Mesenchymal stem cell (in vitro differentiated cells and primary cell): ENCODE measurements around the gene SIK3.

Experiments used
- DNase-seq: peaks from one replicate; pipeline ENCODE4 v3.0.0-alpha.2; 2013
- H2AFZ ChIP-seq: one replicate; pipeline ENCODE4 v1.6.1; 2013; ENCODE audit warnings: low read depth, mild to moderate bottlenecking, control low read depth, inconsistent platforms, low read length, moderate library complexity
- H2AK5ac ChIP-seq: 2 replicates; pipeline ENCODE4 v1.6.1; 2013; ENCODE audit warnings: low read length, moderate library complexity, mild to moderate bottlenecking, inconsistent platforms; ENCODE audit not compliant: severe bottlenecking
- H2BK120ac ChIP-seq: one replicate; pipeline ENCODE4 v1.6.1; 2013; ENCODE audit warnings: low read depth, mild to moderate bottlenecking, inconsistent platforms, low read length, moderate library complexity
- H2BK12ac ChIP-seq, 2 experiments: one replicate each; pipeline ENCODE4 v1.6.1; 2013; ENCODE audit warnings: inconsistent platforms in 2 of 2, low read length in 2 of 2, mild to moderate bottlenecking in 2 of 2, moderate library complexity in 2 of 2, control low read depth in 1 of 2
- H2BK15ac ChIP-seq: one replicate; pipeline ENCODE4 v1.6.1; 2013; ENCODE audit warnings: mild to moderate bottlenecking, low read depth, inconsistent platforms; ENCODE audit not compliant: poor library complexity, severe bottlenecking
- H2BK5ac ChIP-seq: 2 replicates; pipeline ENCODE4 v1.6.1; 2013; ENCODE audit warnings: low read depth, mild to moderate bottlenecking, low read length, control low read depth, inconsistent platforms; ENCODE audit not compliant: poor library complexity, severe bottlenecking
- H3K14ac ChIP-seq, 2 experiments: one replicate each; pipeline ENCODE4 v1.6.1; 2013; ENCODE audit warnings: inconsistent platforms in 2 of 2, low read length in 2 of 2, control low read depth in 1 of 2, mild to moderate bottlenecking in 1 of 2, moderate library complexity in 1 of 2
- H3K18ac ChIP-seq, 2 experiments: one replicate each; pipeline ENCODE4 v1.6.1; 2013; ENCODE audit warnings: inconsistent platforms in 2 of 2, low read length in 2 of 2, control low read depth in 1 of 2, low read depth in 1 of 2, mild to moderate bottlenecking in 1 of 2
- H3K23ac ChIP-seq, 2 experiments: one replicate each; pipeline ENCODE4 v1.6.1; 2013; ENCODE audit warnings: inconsistent platforms in 2 of 2, low read length in 2 of 2, mild to moderate bottlenecking in 2 of 2, moderate library complexity in 2 of 2, control low read depth in 1 of 2
- H3K27ac ChIP-seq: 2 replicates; pipeline ENCODE4 v1.5.1; 2013; ENCODE audit warnings: mild to moderate bottlenecking, moderate library complexity, low read length, control low read depth, inconsistent platforms; ENCODE audit not compliant: poor library complexity, severe bottlenecking
- H3K27me3 ChIP-seq, 2 experiments: 2 replicates each; pipeline versions ENCODE4 v1.6.1 to v1.7.0; 2013; ENCODE audit warnings: low read length in 2 of 2, mild to moderate bottlenecking in 2 of 2, moderate library complexity in 2 of 2, control low read depth in 1 of 2, inconsistent platforms in 1 of 2; ENCODE audit not compliant: control insufficient read depth in 1 of 2, insufficient read depth in 1 of 2
- H3K36me3 ChIP-seq, 2 experiments: 2 replicates each; pipeline versions ENCODE4 v1.6.1 to v1.7.0; 2013; ENCODE audit warnings: low read length in 2 of 2, control low read depth in 1 of 2, inconsistent platforms in 1 of 2, low read depth in 1 of 2, mild to moderate bottlenecking in 1 of 2; ENCODE audit not compliant: insufficient read depth in 2 of 2, control insufficient read depth in 1 of 2
- H3K4ac ChIP-seq, 2 experiments: one replicate each; pipeline ENCODE4 v1.6.1; 2013; ENCODE audit warnings: inconsistent platforms in 2 of 2, low read length in 2 of 2, mild to moderate bottlenecking in 2 of 2, moderate library complexity in 2 of 2, control low read depth in 1 of 2, low read depth in 1 of 2
- H3K4me1 ChIP-seq: 2 replicates; pipeline ENCODE4 v1.6.1; 2013; ENCODE audit warnings: low read depth, low read length, control low read depth; ENCODE audit not compliant: control insufficient read depth, insufficient read depth
- H3K4me2 ChIP-seq: 2 replicates; pipeline ENCODE4 v1.6.1; 2013; ENCODE audit warnings: low read length, mild to moderate bottlenecking, inconsistent platforms; ENCODE audit not compliant: poor library complexity, severe bottlenecking
- H3K4me3 ChIP-seq, 2 experiments: 2 replicates each; pipeline versions ENCODE4 v1.5.1 to v1.7.0; 2013; ENCODE audit warnings: low read length in 2 of 2, mild to moderate bottlenecking in 2 of 2, control low read depth in 1 of 2, low read depth in 1 of 2; ENCODE audit not compliant: insufficient read depth in 1 of 2
- H3K79me1 ChIP-seq: replicated peaks from 2 replicates; pipeline ENCODE4 v1.6.1; 2013; ENCODE audit warnings: mild to moderate bottlenecking, control low read depth, low read length, inconsistent platforms; ENCODE audit not compliant: poor library complexity, severe bottlenecking
- H3K9ac ChIP-seq: 2 replicates; pipeline ENCODE4 v1.7.0; 2013; ENCODE audit warnings: mild to moderate bottlenecking, low read length, moderate library complexity
- H3K9me3 ChIP-seq: 2 replicates; pipeline ENCODE4 v1.7.0; 2013; ENCODE audit warnings: mild to moderate bottlenecking, low read length; ENCODE audit not compliant: control insufficient read depth
- H4K8ac ChIP-seq: one replicate; pipeline ENCODE4 v1.6.1; 2013; ENCODE audit warnings: inconsistent platforms, mild to moderate bottlenecking, low read length, moderate library complexity
- H4K91ac ChIP-seq: one replicate; pipeline ENCODE4 v1.6.1; 2013; ENCODE audit warnings: mild to moderate bottlenecking, low read length, inconsistent platforms
- WGBS: methylation state at CpG from one replicate; pipeline ENCODE4 v1.1.7; 2013; ENCODE audit warnings: mixed read lengths; 5-methylcytosine and 5-hydroxymethylcytosine counted together

The SIK3 gene

DNA sequence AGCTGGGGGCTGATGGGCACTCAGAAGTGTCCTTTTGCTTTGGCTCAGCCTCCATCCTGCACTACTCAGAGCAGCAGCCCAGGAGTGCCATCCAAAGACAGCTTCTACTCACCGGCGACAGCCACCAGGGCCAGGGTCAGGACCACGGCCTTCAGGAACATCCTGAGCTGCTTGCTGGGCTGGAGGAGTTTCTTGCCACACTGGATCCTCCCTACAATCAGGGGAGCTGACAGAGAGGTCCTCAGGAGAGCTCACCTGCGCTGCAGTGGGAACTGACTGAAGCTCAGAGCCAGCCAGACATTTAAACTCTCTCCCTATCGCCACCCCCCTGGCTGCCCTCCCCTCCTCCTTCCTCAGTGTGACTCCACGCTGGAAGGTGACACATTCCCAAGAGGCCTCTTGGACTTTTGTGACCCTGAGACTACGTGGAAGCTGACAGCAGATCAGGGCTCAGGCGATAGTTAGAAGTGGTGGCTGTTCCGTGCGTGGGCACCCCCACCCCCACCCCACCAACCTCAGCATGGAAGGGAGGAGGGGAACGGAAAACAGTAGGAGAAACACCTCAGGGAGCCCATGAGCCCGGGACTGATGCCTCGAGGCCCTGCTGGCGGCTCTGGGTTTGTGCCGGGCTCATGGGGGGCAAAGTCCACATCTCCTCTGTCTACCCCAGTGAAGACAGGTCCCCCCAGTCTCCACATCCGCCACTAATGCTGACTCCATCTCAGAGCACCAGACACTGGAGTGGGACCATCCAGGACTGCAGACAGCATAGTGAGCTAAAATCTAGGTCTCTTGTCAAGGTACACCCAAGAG, 275.0 kb downstream of the SIK3 start, which contains the start of gene APOA4:
APOA4 (minus strand) TSS at position 274 of the 813 bp plus-strand sequence; CDS start at position 161, 113 bp downstream.
- no peak for DNase-seq
- H3K4me2 ChIP-seq: no peak within 1 kb of the TSS
- no peaks in the 10 kb centered on the region for H3K9me3 ChIP-seq
- no peak within 1 kb of the TSS for H2BK15ac ChIP-seq
- peaks cover 0 to 8% of the 10 kb centered on the region in 2 experiments for H3K36me3 ChIP-seq
- no peak within 1 kb of the TSS for H3K14ac ChIP-seq
- no peak within 1 kb of the TSS for H3K18ac ChIP-seq
- no peak within 1 kb of the TSS for H3K27ac ChIP-seq
- H3K23ac ChIP-seq: no peak within 1 kb of the TSS
- no peak within 1 kb of the TSS for H2AK5ac ChIP-seq
- H4K8ac ChIP-seq: peak within 1 kb of the TSS; percentile 7
- peaks cover 2% of the 10 kb centered on the region for H3K4me1 ChIP-seq
- H4K91ac ChIP-seq: no peak within 1 kb of the TSS
- WGBS: 84% methylated on average over 15 of the region's 16 CpGs
- H3K4me3 ChIP-seq: no peak within 1 kb of the TSS
- H3K79me1 ChIP-seq: no peaks in the 10 kb centered on the region
- H3K4ac ChIP-seq: no peak within 1 kb of the TSS
- peaks cover 0 to 34% of the 10 kb centered on the region in 2 experiments for H3K27me3 ChIP-seq
- H2AFZ ChIP-seq: peak within 1 kb of the TSS; percentile 5
- H2BK5ac ChIP-seq: no peak within 1 kb of the TSS
- H2BK12ac ChIP-seq: no peak within 1 kb of the TSS
- H2BK120ac ChIP-seq: no peak within 1 kb of the TSS
- no peak within 1 kb of the TSS for H3K9ac ChIP-seq

DNA sequence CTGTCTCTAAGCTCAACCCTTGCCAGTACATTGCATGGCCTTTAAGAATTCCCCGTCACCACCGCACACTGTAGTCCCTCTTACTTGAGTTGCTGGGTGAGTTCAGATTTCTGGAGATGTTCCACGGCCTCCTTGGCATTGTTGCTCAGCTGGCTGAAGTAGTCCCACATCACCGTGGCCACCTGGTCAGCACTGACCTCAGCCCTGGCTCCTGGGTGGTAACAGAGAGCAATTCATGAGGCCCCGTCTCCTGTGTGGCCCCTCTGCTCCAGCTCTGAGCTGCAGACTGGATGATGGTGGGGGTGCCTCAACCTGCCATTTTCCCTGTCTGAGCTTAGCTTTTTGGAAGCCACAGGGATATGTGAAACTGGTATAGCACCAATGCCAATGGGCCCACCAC, 275.7 kb downstream of the SIK3 start:
- no peak overlapping the region for H3K14ac ChIP-seq
- no peaks in the 10 kb centered on the region for H3K9me3 ChIP-seq
- H3K18ac ChIP-seq: no peak overlapping the region
- H2BK12ac ChIP-seq: no peak overlapping the region
- H2AK5ac ChIP-seq: no peak overlapping the region
- H2BK5ac ChIP-seq: no peak overlapping the region
- no peak overlapping the region for H3K4ac ChIP-seq
- H3K4me3 ChIP-seq: no peak overlapping the region
- peaks cover 2% of the 10 kb centered on the region for H3K4me1 ChIP-seq
- peaks cover 0 to 8% of the 10 kb centered on the region in 2 experiments for H3K36me3 ChIP-seq
- no peak overlapping the region for H3K4me2 ChIP-seq
- 75% methylated on average over 5 of the region's 5 CpGs for WGBS
- no peak for DNase-seq
- H4K91ac ChIP-seq: no peak overlapping the region
- no peak overlapping the region for H3K9ac ChIP-seq
- no peak overlapping the region for H2BK15ac ChIP-seq
- no peak overlapping the region for H3K27ac ChIP-seq
- no peaks in the 10 kb centered on the region for H3K79me1 ChIP-seq
- H2AFZ ChIP-seq: no peak overlapping the region
- H4K8ac ChIP-seq: no peak overlapping the region
- peaks cover 0 to 34% of the 10 kb centered on the region in 2 experiments for H3K27me3 ChIP-seq
- no peak overlapping the region for H2BK120ac ChIP-seq
- H3K23ac ChIP-seq: no peak overlapping the region

DNA sequence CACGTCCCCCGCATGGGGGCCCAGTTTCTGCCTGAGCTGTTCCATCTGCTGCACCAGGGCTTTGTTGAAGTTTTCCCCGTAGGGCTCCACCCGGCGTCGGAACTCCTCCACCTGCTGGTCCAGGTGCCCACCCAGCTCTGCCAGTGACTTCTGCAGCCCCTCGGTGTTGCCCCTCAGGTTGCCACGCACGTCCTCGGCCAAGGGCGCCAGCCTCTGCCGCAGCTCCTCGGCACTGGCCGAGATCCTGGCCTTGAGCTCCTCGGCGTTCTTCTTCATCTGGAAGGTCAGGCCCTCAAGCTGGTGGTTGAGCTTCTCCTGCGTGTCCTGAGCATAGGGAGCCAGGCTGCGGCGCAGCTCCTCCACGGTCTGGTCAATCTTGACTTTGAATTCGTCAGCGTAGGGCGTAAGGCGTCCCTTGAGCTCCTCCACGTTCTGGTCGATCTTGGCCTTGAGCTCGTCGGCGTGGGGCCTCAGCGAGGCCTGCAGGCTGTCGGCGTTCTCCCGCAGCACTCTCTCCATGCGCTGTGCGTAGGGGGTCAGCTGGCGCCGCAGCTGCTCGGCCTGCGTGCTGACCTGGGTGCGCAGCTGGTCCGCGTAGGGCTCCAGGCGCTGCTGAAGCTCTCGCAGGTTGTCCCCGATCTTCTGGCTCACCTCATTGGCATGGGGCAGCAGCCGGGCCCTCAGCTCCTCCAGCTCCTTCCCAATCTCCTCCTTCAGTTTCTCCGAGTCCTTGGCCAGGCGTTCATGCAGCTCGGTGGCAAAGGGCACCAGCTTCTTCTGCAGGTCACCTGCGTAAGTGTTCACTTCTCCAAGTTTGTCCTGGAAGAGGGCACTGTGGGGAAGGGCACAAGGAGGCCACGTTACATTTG, 276.9 kb downstream of the SIK3 start:
- DNase-seq: no peak
- Histone ChIP-seq H3K14ac (no peak overlapping the region), H3K18ac (no peak overlapping the region), H2AK5ac (no peak overlapping the region), H2BK5ac (no peak overlapping the region), H2BK12ac (no peak overlapping the region), H3K4me3 (no peak overlapping the region), H3K9ac (no peak overlapping the region), H4K8ac (no peak overlapping the region), H3K79me1 (no peaks in the 10 kb centered on the region), H2BK15ac (no peak overlapping the region), H2BK120ac (no peak overlapping the region), H2AFZ (no peak overlapping the region), H3K27ac (no peak overlapping the region), H3K4ac (no peak overlapping the region), H3K4me2 (no peak overlapping the region), H3K27me3 (peaks cover 0 to 24% of the 10 kb centered on the region in 2 experiments), H3K36me3 (peaks cover 0 to 8% of the 10 kb centered on the region in 2 experiments), H4K91ac (peak overlapping the region; percentile 18), H3K23ac (no peak overlapping the region), H3K4me1 (peaks cover 2% of the 10 kb centered on the region), H3K9me3 (no peaks in the 10 kb centered on the region)
- 95% methylated on average over 51 of the region's 51 CpGs for WGBS

DNA sequence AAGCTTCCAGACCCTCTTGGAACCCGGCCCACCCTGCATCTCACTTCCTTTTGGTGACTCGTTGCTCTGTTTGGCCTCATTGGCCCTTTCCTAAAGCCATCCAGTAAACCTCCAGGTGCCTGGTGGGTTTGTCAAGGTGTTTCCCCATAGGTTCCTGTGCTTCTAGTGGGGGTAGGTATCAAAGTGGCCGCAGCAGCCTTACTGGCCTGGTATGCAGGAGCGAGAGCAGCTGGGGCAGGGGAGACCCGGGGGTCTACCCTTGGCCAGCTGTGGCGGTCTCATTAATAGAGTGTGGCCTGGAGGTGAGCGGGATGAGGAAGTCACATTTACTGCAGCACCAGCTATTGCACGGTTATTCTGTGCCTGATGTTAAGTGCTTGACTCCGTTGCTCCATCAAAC, 279.2 kb downstream of the SIK3 start:
- Histone ChIP-seq H3K23ac (no peak overlapping the region), H3K4ac (no peak overlapping the region), H3K4me1 (peaks cover 2% of the 10 kb centered on the region), H3K9me3 (no peaks in the 10 kb centered on the region), H3K18ac (no peak overlapping the region), H2AFZ (no peak overlapping the region), H3K4me2 (no peak overlapping the region), H3K36me3 (peaks cover 0 to 8% of the 10 kb centered on the region in 2 experiments), H4K91ac (no peak overlapping the region), H3K27ac (no peak overlapping the region), H3K9ac (no peak overlapping the region), H2BK15ac (no peak overlapping the region), H2BK5ac (no peak overlapping the region), H3K27me3 (peaks cover 0 to 26% of the 10 kb centered on the region in 2 experiments), H2BK120ac (no peak overlapping the region), H3K14ac (no peak overlapping the region), H3K4me3 (no peak overlapping the region), H3K79me1 (no peaks in the 10 kb centered on the region), H2AK5ac (no peak overlapping the region), H4K8ac (no peak overlapping the region), H2BK12ac (no peak overlapping the region)
- no peak for DNase-seq
- 93% methylated on average over 7 of the region's 9 CpGs for WGBS
